Left colon (tissue), 2 donors: ENCODE measurements around the gene ZNF280A. TPM values are rescaled to one million over a fixed set of nuclear protein-coding genes. Genes with fewer than 3 reads are reported as not detected.
"Not testable (repeated sequence)": the region's sequence is repeated elsewhere in the genome, so short reads cannot be mapped to it uniquely, and the experiment has no call there.

Experiments used
- ATAC-seq: fragments of 200-7000 bp; cut with Tn5 transposase; one replicate; pipeline ENCODE4 v1.9.1; 2020; ENCODE audit warnings: mild to moderate bottlenecking, moderate library complexity
- DNase-seq, 2 donors: peaks; one replicate each; pipeline ENCODE4 v3.0.0-alpha.2; 2020
- intact Hi-C, 2 donors: fragments of 100-400 bp; cut with DNase I in 1 of 2; cut with micrococcal nuclease in 1 of 2; formaldehyde crosslinking; loops; one replicate each; pipeline versions ENCODE4 v1.11.2 to v1.14.0; 2022; cut with DNase I, micrococcal nuclease
- total RNA-seq, 2 donors: library from RNA; stranded (reverse); fragmentation: NEBNext Ultra II Directional; extraction: Animal tissue kit (Norgen Biotek cat#: 25700); gene quantifications; one replicate each; pipeline ENCODE4 v1.2.1, GENCODE V29; 2021
- donor health status: DM: no; HTN: no; CAD: no.
- donor health status: DM: yes; HTN: yes; CAD: no.

Gene ZNF280A
- total RNA-seq, 2 donors from 2014 or later, result not detected

DNA sequence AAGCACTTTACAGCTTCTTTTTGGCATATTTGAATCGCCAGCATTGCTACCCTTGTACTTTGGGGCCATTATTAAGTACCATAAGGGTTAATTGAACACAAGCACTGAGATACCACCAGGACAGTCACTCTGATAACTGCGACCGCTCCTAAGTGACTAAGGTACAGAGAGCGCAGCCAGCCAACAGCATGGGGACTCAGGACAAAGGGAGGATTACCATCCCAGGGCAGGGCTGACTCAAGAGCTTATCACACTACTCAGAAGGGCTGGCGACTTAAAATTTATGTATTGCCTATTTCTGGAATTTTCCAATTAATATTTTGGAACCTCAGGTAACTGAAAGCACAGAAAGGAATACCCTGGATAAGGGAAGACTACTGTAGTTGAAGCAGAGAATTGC, 479 bp downstream of the ZNF280A start:
- ATAC-seq (no peak), DNase-seq (no peak)
- intact Hi-C loops, result loop anchor here in 1 of 2 donors (10.0 kb wide), 1 partner anchor 55 kb away; no protein-coding TSS in a partner anchor

DNA sequence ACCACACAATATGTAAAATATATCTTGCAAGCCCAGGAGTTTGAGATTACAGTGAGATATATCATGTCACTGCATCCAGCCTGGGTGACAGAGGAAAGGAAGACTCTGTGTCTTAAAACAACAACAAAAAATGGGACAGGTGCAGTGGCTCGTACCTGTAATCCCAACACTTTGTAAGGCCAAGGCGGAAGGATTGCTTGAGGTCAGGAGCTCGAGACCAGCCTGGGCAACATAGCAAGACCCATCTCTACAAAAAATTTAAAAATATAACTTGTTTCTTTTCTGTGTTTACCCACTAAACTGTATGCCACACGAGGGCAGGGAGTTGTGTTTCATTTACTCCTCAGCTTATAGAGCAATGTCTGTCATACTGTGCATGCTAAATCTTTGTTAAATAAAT, 3.1 kb downstream of the ZNF280A start:
- intact Hi-C loops, result loop anchor here in 1 of 2 donors (10.0 kb wide), 1 partner anchor 58 kb away; no protein-coding TSS in a partner anchor
- ATAC-seq (no peak), DNase-seq (no peak)

DNA sequence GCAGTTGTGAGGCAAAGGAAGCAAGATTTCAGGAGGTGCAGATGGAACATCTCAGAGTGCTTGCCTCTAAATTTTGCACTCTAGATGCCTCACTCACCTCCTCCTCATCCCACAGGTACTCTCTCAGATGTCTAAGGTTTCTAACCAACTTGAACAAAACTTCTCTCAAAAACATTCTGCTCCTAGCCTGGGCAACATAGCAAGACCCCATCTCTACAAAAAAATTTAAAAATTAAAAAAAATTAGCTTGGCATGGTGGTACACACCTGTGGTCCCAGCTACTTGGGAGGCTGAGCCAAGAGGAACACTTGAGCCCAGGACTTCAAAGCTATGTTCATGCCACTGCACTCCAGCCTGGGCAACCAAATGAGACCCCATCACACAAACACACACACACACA, 4.2 kb downstream of the ZNF280A start:
- intact Hi-C loops, result loop anchor here in 1 of 2 donors (10.0 kb wide), 1 partner anchor 59 kb away; no protein-coding TSS in a partner anchor
- ATAC-seq (no peak), DNase-seq (no peak)

DNA sequence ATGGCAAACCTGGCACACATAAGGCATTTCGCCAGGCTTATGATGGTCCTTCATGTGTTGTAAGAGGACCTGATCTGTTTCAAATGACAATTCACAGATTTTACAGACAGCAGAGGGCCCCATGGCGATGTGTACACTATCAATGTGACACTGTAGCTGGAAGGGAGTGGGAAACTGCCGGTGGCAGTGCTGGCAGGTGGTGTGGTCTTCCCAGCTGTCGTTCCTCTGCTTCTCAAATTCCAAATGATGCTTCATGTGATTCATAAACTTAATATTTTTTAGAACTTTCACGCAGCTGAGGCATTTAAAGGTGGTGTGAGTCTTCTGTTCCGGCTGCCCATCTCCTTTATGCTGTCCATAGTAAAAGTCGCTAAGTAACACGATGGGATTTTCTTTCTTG, 5.6 kb downstream of the ZNF280A start:
- not testable (repeated sequence) for DNase-seq, ATAC-seq
- intact Hi-C loops, result loop anchor here in 1 of 2 donors (10.0 kb wide), 1 partner anchor 60 kb away; no protein-coding TSS in a partner anchor

DNA sequence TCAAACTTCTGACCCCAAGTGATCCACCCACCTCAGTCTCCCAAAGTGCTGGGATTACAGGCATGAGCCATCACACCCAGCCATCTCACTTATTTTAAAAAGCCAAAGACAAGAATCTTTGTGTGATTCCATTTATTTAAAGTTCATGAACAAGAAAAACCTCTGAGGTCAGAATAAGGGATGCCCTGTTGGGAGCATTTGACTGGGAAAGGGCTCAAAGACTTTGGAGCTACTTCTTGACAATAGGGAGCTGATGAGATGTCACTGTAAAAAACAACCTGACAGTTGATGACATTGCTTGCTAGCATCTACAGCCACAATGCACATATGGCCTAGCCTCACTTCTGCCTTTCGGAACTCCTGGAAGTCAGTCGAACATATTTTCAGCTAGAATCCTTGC, 6.5 kb downstream of the ZNF280A start:
- ATAC-seq, result no peak
- intact Hi-C loops, result loop anchor here in 1 of 2 donors (10.0 kb wide), 1 partner anchor 61 kb away; no protein-coding TSS in a partner anchor

DNA sequence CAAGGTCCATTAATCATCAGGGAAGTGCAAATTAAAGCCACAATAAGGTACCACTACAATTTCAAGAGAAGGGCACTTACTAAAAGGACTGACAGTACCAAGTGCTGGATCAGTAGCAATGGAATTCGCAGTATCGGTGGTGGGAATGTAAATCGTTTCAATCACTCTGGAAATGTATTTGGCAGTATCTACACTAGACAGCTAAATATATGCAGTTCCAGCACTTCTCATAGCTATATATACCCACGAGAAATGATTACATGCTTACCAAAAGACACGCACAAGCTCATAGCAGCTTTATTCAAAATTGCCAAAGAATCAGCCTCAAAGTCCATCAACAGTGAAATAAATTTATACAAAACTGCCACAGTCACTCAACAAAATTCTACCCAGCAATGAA, 7.1 kb downstream of the ZNF280A start:
- intact Hi-C loops, result loop anchor here in 1 of 2 donors (10.0 kb wide), 1 partner anchor 62 kb away; no protein-coding TSS in a partner anchor
- no peak for ATAC-seq
- no peak for DNase-seq

More for the DNA sequence above, 6.5 kb downstream of the ZNF280A start:
- DNase-seq, result no peak

DNA sequence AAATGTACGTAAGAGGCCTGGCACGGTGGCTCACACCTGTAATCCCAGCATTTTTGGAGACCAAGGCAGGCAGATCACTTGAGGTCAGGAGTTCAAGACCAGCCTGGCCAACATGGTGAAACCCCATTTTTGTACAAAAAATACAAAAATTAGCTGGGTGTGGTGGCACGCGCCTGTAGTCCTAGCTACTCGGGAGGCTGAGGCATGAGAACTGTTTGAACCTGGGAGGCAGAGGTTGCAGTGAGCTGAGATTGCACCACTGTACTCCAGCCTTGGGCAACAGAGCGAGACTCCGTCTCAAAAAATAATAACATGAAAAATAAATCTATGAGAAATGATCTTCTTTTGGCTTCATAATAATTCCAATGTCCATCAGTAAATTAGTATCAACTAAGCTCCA, 9.2 kb downstream of the ZNF280A start:
- not testable (repeated sequence) for ATAC-seq, DNase-seq
- intact Hi-C loops, result loop anchor here in 1 of 2 donors (10.0 kb wide), 1 partner anchor 64 kb away; no protein-coding TSS in a partner anchor

DNA sequence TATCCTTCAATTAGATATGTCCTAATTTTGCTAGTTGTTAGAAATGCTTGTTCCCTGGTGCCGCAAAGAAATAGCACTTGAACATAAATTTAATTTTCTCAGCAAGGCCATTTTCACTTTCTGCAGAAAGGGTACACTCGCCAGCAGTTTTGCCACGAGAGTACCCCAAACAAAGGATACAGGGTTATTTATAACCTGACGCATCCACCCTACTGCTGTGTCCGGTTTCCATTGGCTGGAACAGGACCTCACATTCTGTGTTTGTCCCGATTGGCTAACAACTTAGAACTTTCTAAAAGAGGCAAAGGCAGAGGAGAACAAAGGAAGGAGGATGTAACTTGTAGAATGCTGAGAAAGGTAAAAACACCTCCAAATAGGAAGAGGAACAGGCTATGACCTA, 10.2 kb downstream of the ZNF280A start:
- intact Hi-C loops, result loop anchor here in 1 of 2 donors (10.0 kb wide), 1 partner anchor 65 kb away; no protein-coding TSS in a partner anchor
- not testable (repeated sequence) for ATAC-seq, DNase-seq

DNA sequence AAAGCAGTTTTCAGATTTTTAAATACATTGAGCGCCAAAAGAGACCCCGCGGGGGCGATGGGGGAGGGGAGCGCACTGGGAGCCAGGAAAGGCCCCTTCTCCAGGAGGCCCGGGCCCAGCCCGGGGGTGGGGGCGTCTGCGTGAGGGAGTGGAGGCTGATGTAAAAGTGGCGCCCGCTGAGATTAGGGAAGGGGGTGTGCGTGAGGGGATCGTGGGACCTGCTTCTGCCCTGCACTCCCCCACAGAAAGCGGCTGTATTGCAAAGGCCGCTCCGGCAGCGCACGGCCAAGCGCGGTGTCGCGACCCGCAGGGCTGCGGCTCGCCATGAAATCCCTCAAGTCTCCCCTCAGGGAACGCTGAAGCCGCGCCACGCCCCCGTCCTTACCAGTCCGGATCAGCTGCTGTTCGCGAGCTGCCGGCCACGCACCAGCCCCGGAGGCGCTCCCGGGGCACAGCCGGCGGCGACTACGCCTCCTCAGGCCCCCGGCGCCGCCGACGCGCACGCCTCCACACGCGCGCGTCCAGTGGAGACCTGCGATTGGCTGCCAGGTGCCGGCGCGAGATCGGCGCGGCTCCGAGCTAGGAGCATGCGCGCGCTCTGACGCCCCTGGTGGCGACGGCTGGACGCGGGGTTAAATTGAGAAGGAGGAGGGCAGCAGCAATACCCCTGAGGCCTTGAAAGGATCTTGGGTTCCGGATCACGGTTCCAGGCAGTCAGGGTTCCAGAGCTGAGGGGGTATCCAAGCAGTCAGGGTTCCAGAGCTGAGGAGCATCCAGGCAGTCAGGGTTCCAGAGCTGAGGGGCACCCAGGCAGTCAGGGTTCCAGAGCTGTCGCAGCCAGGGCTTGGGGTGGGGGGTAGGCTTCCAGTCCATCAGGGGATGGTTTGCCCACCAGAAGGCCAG, 11.5 kb downstream of the ZNF280A start, which contains the start of gene ZNF280B:
Gene ZNF280B, minus strand, starts transcription at position 469 of the 903 bp plus-strand sequence. CDS start 19,344 bp downstream, outside the sequence.
- ATAC-seq, result peak; percentile 100
- peak; percentile 65 to 86 for DNase-seq
- intact Hi-C loops, result no loop called here

DNA sequence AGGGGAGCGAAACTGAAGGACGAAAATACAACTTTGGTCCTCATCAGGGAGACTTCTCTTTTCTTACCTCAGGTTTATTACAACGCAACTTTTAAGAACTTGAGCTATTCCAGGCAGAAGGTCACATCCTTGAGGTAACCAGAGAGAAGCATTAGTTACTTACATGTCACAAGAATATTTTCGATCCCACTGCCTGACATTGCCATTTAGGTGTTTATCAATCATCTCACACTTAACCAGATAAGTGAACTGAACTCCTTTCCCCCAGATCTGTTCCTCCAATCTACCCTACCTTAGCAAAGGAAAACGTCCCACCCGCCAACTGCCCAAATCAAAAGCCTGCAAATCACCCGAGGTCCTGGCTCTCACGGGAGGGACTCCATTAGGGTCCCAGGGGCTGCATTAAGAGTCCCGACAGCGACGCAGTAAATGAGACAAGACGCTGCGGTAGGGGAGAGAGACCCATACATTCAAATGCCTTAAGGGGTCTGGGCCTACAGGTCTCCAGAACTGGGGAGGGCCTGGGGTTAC, 12.3 kb downstream of the ZNF280A start:
- DNase-seq (peak in 1 of 2 donors; percentile 3), ATAC-seq (no peak)
- intact Hi-C loops, result no loop called here

DNA sequence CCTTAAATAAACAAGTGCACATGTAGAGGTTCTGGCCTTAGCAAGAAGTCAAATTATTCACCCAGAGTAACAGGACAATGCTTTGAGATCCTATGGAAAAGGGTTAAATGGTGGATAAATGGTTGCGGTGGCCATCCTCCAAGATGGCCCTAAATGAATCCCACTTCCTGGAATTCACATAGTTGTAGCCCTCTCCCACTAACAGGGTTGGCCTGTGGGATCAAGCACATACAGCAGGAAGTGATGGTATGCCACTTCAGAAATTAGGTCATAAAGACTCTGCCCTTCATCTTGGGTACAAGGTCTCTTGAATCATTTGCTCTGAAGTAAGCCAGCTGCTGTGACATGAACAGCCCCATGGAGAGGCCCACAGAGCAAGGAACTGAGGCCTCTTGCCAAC, 13.3 kb downstream of the ZNF280A start:
- no peak for ATAC-seq
- no peak for DNase-seq
- intact Hi-C loops, result no loop called here

DNA sequence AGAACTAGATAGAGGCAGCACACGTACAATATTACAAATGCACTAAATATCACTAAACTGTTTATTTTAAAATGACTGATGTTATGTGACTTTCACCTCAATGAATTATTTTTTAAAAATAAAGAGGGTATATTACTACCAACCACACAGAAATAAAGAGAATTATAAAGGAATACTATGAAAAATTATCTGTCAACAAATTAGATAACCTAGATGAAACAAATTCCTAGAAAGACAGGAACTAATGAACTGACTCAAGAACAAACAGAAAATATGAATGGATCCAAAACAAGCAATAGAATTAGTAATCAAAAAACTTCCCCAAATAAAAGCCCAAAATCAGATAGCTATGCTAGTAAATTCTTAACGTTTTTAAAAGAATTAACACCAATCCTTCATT, 21.8 kb downstream of the ZNF280A start:
- DNase-seq (no peak), ATAC-seq (no peak)
- intact Hi-C loops, result no loop called here

DNA sequence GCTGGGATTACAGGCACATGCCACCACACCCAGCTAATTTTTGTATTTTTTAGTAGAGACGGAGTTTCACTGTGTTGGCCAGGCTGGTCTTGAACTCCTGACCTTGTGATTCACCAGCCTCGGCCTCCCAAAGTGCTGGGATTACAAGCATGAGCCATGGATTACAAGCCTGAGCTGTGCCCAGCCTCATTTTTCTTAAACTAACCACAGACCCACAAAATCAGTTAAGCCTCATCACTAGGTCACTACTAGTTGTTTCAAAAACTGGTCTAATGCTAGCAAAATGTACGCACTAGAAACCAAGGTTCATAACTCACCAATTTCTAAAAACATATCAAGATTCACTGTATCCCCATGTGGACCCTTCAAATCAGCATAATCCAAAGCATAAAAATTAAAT, 28.5 kb downstream of the ZNF280A start:
- intact Hi-C loops, DNase-seq, ATAC-seq: not testable (repeated sequence)

DNA sequence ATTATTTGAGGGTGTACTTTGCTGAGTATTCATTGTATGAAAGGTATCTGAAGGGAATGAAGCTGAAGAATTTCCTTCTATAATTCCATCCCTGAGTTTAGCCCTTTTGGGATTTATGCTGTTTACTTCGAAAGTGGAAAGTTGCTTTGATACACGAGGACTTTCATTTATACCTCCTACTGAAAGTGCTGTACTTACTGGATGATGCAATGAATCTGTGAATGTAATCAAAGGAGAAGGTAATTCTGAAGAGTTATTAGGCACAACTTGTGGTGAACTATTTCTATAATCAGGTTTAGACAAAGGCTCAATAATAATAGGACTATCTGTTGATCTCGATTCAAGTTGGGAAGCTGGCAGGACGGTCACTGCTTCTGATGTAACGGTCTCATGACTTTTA, 31.3 kb downstream of the ZNF280A start:
- ATAC-seq (no peak), DNase-seq (no peak)
- intact Hi-C loops, result no loop called here

DNA sequence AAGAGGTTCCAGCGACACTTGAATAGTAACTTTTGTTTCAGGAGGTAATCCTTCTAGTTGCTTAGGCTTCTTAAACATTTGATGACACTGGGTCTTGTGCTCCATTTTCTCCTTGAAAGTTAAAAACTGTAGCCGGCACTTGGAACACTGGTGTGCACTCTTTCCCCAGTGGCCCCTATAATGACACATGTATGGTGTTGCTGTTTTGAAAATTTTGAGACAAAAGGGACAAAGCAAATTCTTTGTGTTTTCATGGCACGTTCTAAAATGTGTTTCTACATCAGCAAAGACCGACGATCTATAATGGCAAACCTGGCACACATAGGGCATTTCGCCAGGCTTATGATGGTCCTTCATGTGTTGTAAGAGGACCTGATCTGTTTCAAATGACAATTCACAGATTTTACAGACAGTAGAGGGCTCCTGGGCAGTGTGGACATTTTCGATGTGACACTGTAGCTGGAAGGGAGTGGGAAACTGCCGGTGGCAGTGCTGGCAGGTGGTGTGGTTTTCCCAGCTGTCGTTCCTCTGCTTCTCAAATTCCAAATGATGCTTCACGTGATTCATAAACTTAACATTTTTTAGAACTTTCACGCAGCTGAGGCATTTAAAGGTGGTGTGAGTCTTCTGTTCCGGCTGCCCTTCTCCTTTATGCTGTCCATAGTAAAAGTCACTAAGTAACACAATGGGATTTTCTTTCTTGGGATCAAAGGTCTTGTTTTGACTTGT, 32.0 kb downstream of the ZNF280A start:
- ATAC-seq, result no peak
- DNase-seq, result no peak
- intact Hi-C loops, result no loop called here

DNA sequence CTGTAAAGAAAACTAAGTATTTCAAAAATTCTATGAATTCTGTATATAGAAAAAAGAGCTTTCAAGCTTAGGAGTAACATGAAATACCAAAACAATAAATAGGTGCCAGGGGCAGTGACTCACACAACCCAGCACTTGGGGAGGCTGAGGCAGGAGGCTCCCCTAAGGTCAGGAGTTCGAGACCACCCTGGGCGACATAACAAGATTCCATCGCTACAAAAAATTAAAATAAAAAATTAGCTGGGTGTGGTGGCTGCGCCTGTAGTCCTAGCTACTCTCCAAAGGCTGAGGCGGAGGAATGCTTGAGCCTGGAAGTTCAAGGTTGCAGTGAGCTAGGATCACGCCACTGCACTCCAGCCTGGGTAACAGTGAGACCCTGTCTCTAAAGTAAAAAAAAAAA, 33.0 kb downstream of the ZNF280A start:
- DNase-seq (no peak), ATAC-seq (no peak)
- intact Hi-C loops, result no loop called here

DNA sequence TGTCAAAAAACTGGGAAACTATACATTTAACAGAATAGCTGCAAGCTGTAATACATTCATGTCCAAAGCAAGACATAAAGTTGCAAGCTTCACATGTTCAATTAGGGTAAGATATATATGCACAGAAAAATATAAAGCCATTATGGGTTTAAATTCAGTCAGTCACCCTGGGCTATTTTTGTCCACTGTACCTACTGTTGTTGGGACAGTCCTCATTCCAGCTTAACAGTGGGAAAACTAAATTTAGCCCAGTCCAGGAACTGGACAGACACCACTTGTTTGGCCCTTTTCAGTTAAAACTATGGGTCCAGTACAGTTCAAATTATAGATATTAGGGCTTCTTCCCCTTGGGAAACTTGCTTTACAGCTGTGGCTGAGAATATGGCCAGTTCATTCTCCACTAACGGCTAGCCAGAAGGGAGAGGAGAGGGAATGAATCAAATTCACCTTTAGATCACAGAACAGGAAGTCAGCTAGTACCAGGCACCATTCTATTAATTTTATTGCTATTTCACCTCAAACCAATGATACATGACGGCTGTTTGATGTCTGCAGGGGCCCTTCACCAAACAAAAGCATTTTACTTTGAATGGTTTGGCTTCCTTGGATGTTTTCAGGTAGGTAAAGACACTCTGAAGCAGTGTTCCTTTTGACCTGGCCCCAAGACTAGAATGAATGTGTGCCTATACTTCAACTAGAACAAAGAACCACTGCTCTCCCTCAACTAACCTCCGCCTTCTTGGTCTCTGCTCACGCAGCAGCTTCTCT, 33.8 kb downstream of the ZNF280A start:
- DNase-seq (no peak), ATAC-seq (no peak)
- intact Hi-C loops, result no loop called here

DNA sequence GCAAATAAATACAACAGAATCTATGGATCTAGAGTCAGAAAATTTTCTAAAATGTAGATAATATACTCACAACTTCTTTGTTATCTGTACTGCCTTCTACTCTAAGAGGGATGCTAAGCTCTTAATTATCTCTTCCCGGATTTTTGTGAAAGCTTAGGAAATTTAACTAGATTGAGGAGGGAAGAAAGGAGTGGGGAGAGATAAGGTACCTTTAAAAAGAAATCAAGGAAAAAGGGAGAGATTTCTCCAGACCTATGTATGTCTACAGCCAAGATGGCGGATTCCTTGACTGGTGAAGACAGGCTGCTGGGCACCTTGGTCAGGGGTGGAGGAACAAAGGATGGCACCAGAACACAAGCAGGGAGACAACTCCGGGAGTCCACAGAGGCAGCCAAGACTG, 34.5 kb downstream of the ZNF280A start:
- intact Hi-C loops, result no loop called here
- no peak for DNase-seq
- ATAC-seq, result no peak
